Stimulated activated CD8-positive, alpha-beta memory T cell treated with anti-CD3 and anti-CD28 coated beads, Interleukin-12 subunit alpha, Interleukin-12 subunit beta, amount 100 ng/mL, for 4 hours (primary cell): ENCODE results near the gene ARGLU1.
A peak's percentile ranks its signal among the peaks of the same experiment; 100 is the strongest.
"Not testable (repeated sequence)": the region's sequence is repeated elsewhere in the genome, so short reads cannot be mapped to it uniquely, and the experiment has no call there.

Experiments
- DNase-seq: peaks from one replicate; pipeline ENCODE4 v3.0.0-alpha.2; 2020; ENCODE audit warnings: low read depth

Gene ARGLU1, protein sequence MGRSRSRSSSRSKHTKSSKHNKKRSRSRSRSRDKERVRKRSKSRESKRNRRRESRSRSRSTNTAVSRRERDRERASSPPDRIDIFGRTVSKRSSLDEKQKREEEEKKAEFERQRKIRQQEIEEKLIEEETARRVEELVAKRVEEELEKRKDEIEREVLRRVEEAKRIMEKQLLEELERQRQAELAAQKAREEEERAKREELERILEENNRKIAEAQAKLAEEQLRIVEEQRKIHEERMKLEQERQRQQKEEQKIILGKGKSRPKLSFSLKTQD

GRCh38 chr13:106567474-106568298 lies at the start of gene ARGLU1:
ARGLU1 (minus strand) TSS chr13:106568137; CDS start chr13:106567919, 218 bp downstream.
- DNase-seq = peak; percentile 90

GRCh38 chr13:106617561-106617960 lies 49.6 kb upstream of the ARGLU1 start:
- DNase-seq = no peak

DNA sequence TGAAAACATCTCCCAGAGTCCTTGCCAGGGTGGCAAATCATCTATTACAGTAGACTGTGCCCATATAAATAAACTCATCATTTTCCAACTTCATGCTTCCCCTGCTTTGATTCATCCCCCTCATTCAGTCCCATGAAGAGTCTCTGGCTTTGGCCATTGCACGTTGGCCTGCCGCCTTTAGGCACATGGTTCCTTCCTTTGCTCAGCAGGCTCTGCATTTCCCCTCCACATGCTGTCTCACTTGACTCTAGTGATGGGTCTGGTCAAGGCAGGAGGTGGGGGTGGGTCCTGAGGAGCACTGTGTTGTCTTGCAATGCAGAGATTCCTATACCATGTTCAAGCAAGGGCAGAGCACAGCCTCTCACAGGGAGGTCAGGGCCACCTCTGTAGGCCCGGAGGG lies 48.8 kb upstream of the ARGLU1 start:
- DNase-seq = no peak

DNA sequence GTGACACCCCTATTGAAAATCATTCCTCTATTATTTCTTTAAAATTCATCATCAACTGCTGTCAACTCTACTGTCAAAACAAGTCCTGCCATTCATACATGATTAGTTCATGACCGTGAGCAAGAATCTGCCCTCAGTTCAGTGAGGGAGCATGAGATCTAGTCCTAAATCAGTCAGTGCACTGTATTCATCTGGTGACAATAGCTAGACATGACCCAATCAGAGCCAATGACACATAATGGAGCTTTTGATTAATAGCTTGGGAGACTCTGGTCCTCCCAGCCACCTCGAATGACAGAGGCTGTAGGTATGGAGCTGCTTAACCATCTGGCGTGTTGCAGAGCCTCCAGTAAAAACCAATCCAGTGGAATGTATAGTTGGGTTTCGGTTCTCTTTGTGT lies 46.9 kb upstream of the ARGLU1 start:
- DNase-seq = no peak

- no peak for DNase-seq
These were observed 44.8 kb upstream of the ARGLU1 start for GRCh38 chr13:106612688-106613087.

DNA sequence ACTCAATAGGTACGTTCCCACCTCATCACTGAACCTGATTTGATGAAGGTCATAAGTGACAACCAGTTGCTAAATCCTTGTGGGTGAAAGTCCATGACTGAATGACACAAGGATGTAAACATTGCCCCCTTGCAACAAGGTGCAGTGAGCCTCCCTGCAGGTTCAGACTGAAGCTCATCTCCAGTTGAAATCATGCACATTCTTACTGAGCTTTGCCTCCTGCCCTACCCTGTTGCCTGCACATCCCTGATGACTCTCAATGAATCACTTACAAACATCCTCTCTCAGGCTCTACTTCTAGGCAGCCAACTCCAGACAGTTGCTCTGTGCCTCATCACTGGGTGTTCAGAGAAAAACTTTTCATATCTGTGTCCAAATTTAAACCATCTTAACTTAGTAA lies 42.5 kb upstream of the ARGLU1 start:
- DNase-seq = no peak

GRCh38 chr13:106609116-106609515 lies 41.2 kb upstream of the ARGLU1 start:
- no peak for DNase-seq

GRCh38 chr13:106603546-106603945 lies 35.6 kb upstream of the ARGLU1 start:
- DNase-seq = no peak

DNA sequence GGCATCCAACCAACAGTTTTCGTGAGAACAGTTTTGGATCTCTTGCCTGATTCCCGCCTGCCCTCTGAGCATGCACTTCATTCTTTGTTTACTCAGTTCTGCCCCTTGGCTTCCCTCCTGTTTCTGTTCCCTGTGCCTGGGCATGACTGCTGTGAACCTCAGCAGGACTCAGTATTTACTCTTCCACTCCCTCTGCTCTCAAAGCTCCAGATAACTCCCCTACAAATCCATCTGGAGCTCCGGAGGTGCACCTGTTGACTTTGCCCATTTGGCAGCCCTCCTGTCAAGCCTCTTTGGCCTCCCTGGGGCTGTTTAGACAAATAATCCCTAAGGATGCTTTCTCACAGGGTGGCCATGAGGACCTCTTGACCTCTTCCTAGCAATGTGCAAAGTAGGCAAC lies 34.2 kb upstream of the ARGLU1 start:
- no peak for DNase-seq

DNA sequence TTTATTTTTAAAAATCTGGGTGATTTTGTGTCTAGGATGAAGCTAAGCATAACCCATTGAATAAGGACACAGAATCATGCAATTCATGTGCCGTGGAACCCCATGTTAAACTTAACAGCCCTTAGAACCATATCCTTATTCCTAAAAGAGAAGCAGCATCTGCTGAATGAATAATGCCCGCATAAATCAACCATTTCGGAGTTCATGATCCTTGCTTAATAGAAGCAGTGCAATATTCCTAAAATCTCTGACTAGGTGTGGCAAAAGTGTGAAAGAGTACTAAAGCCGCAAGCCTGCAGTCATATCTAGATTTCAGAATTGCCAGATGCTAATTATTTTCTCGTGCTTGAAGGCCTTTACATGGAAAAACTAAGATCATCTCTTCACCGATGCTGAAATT lies 33.6 kb upstream of the ARGLU1 start:
- DNase-seq = no peak

DNA sequence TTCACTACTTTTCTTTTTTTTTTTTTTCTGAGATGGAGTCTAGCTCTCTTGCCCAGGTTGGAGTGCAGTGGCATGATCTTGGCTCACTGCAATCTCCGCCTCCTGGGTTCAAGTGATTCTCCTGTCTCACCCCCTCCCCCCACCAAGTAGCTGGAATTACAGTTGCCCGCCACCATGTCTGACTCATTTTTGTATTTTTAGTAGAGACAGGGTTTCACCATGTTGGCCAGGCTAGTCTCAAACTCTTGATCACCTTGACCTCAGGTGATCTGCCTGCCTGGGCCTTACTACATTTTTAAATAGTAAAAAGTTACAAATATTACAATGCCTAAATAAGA lies 32.8 kb upstream of the ARGLU1 start:
- DNase-seq = not testable (repeated sequence)

DNA sequence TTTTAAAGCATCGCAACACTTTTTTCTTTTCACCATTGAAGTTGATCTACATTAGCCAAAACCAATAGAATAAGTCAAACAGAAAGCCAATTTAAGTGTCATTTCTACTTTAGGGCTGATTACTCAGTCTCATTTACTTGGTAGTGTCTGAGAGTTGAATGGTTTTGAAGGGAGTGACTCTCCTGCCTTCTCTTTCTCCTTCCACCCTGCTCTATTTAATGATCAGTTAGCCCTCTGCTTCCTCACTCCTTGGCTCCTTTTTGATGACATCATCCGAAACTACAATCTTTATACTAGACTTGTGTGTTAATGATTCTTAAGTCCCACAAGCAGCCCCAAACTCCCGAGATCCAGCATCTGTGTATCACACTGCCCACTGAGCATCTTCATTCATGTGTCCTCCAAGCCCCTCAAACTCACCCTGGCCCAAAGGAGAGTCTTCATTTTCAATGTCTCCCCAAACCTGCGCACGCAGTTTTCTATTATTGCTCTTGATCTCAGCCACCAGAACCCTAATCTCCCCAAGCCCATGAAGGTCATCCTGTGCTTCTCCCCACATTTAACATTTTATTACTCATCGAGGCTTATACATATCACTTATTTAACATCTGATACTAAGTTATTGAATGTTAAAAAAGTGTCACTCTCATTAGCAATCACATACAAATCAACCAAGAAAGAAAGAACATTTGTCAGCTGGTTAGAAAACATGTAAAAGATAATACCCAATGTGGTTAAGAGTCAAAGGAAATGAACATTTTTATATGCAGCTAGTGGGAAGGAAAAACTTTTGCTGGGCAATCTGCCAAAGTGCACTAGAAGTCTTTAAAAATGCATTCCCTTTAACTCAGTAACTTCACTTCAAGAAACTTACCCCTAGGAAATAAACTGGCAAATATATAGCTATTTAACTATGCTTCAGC lies 32.2 kb upstream of the ARGLU1 start:
- no peak for DNase-seq

DNA sequence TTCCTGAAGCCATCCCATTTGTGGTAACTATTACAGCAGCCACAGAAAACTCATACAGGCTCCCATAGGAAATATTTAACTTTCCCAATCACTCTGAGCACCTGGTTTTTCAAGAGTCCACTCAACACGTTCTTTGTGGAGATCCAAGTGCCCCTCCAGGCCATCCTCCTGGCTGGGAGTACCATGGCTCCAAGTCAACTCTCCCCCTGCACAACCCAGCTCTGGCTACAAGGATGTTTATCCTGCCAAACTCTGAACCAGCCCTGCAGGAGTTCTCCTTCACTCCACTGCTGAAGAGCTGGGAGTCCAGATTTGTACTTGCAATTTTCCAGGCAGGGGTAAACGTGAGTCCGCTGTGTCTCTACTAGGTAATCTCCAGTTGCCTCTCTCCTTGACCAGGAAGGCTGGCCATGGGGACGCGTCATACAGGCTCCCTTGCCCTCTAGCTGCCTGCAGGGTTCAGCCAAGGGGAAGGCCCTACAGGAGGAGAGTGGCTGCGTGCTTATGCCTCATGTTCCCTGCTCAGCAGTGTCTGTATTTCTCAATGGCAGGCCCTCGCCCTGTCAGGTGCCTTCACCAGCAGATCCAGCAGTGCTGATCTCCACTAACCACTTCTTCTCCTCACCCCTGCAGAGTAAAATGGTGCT lies 29.9 kb upstream of the ARGLU1 start:
- no peak for DNase-seq

- DNase-seq = no peak
These were observed 29.2 kb upstream of the ARGLU1 start for GRCh38 chr13:106597186-106597585.

DNA sequence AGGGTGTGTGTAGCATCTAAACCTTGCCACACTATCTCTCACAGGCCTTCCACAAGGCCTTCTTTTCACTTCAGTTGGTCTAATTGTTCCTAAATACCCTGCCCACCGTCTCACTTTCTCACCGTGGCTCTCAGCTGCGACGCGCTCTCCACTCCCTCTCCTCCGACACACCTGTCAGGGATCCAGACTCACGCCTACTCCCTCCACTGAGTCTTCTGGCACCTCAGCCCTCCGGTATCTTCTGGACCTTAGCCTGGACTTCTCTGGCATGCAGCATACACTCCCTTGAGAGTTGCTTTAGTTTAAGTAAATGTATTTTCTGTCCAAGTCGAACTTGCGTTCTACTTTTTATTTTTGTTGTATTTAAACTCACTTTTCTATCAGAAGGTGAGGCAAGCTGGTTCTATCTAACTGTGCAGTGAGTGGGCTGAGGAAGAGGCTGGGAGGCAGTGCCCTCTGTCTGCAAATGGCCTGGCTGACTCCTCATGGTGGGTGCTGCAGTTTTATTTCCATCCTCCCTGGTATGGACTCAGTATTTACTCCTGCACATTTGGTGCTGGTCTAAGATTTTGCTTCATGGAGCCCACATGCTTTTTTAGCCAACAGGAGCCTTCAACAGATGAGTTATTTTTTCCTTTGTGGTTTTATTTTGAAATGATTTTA lies 28.5 kb upstream of the ARGLU1 start:
- DNase-seq = no peak

- no peak for DNase-seq
These were observed 27.7 kb upstream of the ARGLU1 start for GRCh38 chr13:106595625-106596024.

GRCh38 chr13:106594980-106595379 lies 27.0 kb upstream of the ARGLU1 start:
- DNase-seq = no peak

DNA sequence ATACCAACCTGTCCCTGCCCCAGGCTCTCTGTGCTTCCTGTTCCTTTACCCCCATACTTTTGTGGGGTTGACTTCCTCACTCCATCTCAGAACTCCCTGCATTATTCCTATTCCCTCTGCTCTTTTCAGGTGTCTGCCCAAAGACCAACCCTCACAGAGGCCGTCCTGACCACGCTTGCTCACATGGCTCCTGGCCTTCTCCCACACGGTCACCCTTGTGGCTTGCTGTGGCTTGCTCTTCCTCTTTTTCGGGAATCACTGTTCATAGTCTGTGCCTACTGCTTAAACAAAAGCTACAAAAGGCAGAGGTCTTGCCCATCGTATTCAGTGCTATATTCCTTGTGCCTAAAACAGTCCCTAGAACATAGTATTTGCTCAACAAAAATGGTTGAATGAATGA lies 25.2 kb upstream of the ARGLU1 start:
- no peak for DNase-seq

DNA sequence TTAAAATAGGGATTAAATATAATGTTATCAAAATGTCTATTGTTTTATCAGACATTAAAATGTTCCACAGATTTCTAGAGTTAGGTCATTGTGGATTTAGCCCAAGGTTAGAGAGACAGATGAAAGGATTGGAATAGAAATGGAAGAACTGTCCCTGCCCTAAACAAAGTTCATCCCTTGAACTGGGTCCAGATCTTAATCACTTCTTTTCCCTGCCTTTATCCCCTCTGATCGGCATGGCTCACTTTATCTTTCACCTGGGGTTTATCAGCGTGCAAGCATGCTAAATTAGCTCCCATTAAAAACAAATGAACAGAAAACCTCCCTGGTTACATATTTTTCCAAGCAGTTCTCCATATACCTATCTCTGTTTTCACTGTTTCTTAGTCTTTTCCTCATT lies 23.4 kb upstream of the ARGLU1 start:
- no peak for DNase-seq

- no peak for DNase-seq
These were observed 21.8 kb upstream of the ARGLU1 start for GRCh38 chr13:106589716-106590115.

GRCh38 chr13:106588367-106588766 lies 20.4 kb upstream of the ARGLU1 start:
- DNase-seq = no peak

- DNase-seq = no peak
These were observed 19.9 kb upstream of the ARGLU1 start for GRCh38 chr13:106587787-106588186.
